ENCODE data around the gene FOXF1. TPM values are rescaled to one million over a fixed set of nuclear protein-coding genes. Genes with fewer than 3 reads are reported as not detected.

FOXF1 gene
- total RNA-seq, 1 experiment from 2014 or later: not detected

- TF ChIP-seq PRDM15 (CRISPR knock-in tag; IDR thresholded peaks at IDR 0.05) (no peak), SOX15 (CRISPR knock-in tag; IDR thresholded peaks at IDR 0.05) (no peak), GRHL2 (CRISPR knock-in tag; IDR thresholded peaks at IDR 0.05; ENCODE audit: insufficient replicate concordance, severe bottlenecking) (no peak), AR (CRISPR knock-in tag; IDR thresholded peaks at IDR 0.05) (no peak)
- TF ChIP-seq, protein P1, sequence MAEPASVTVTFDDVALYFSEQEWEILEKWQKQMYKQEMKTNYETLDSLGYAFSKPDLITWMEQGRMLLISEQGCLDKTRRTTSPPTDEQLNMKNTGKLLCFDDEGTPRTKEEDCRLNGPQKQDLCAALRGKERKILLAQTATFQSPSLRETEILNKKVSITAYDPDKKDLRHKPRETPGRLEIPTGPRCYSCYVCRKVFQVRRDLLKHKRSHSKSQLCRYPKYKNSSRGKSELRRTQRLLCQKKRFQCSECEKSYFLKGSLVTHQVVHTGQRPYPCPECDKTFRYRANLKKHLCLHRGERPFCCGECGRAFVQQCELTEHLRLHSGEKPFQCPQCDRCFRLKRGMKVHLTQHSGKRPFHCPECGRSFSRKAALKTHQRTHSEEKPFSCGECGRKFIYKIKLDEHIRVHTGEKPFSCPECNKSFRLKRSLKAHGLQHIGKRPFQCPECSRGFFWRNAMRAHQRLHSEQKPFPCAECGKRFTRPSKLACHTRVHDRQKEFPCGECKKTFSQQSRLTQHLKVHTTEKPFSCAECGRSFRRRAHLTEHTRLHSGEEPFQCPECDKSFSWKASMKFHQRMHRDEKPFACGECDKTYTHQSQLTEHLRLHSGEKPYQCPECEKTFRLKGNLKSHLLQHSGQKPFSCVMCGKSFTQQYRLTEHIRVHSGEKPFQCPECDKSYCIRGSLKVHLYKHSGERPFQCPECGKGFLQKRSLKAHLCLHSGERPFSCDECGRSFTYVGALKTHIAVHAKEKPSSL (CRISPR knock-in tag; conservative IDR thresholded peaks at IDR 0.05): no peak
- TF ChIP-seq, protein P2, sequence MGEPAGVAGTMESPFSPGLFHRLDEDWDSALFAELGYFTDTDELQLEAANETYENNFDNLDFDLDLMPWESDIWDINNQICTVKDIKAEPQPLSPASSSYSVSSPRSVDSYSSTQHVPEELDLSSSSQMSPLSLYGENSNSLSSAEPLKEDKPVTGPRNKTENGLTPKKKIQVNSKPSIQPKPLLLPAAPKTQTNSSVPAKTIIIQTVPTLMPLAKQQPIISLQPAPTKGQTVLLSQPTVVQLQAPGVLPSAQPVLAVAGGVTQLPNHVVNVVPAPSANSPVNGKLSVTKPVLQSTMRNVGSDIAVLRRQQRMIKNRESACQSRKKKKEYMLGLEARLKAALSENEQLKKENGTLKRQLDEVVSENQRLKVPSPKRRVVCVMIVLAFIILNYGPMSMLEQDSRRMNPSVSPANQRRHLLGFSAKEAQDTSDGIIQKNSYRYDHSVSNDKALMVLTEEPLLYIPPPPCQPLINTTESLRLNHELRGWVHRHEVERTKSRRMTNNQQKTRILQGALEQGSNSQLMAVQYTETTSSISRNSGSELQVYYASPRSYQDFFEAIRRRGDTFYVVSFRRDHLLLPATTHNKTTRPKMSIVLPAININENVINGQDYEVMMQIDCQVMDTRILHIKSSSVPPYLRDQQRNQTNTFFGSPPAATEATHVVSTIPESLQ (CRISPR knock-in tag; IDR thresholded peaks at IDR 0.05): no peak
Measured at GRCh38 chr16:86557587-86557986, 47.3 kb downstream of the FOXF1 start (continued).

GRCh38 chr16:86558355-86559193 is 48.2 kb downstream of the FOXF1 start:
- peaks cover 9% of the 10 kb centered on the region; the same call in 1 of the 2 replicates for H3K4me1 Mint-ChIP-seq
- no peak overlapping the region for H3K27ac Mint-ChIP-seq
- CTCF ChIA-PET: interaction anchor here (0.8 kb wide), 1 partner anchor 17 kb away, joined by 3 read pairs; no protein-coding TSS in a partner anchor
- ATAC-seq (no peak), DNase-seq (ENCODE audit: low spot score) (no peak)
- no peaks in the 10 kb centered on the region for H3K36me3 Mint-ChIP-seq
- H3K27me3 Mint-ChIP-seq (ENCODE audit: low read depth): peaks cover 20% of the 10 kb centered on the region
- no peaks in the 10 kb centered on the region for H3K9me3 Mint-ChIP-seq
- H3K4me3 Mint-ChIP-seq: no peak overlapping the region
- POLR2A ChIA-PET: no interaction called here
- TF ChIP-seq ZNF317 (CRISPR knock-in tag; IDR thresholded peaks at IDR 0.05; ENCODE audit: borderline replicate concordance, low read depth) (no peak), TP53 (CRISPR knock-in tag; IDR thresholded peaks at IDR 0.05) (no peak), ZNF671 (CRISPR knock-in tag; IDR thresholded peaks at IDR 0.05) (no peak), NR2C2 (CRISPR knock-in tag; IDR thresholded peaks at IDR 0.05) (no peak), ZNF512 (CRISPR knock-in tag; IDR thresholded peaks at IDR 0.05; ENCODE audit: borderline replicate concordance) (no peak), ZNF232 (CRISPR knock-in tag; IDR thresholded peaks at IDR 0.05) (no peak), CTCF (IDR thresholded peaks at IDR 0.05) (no peak)
- TF ChIP-seq, protein P3, sequence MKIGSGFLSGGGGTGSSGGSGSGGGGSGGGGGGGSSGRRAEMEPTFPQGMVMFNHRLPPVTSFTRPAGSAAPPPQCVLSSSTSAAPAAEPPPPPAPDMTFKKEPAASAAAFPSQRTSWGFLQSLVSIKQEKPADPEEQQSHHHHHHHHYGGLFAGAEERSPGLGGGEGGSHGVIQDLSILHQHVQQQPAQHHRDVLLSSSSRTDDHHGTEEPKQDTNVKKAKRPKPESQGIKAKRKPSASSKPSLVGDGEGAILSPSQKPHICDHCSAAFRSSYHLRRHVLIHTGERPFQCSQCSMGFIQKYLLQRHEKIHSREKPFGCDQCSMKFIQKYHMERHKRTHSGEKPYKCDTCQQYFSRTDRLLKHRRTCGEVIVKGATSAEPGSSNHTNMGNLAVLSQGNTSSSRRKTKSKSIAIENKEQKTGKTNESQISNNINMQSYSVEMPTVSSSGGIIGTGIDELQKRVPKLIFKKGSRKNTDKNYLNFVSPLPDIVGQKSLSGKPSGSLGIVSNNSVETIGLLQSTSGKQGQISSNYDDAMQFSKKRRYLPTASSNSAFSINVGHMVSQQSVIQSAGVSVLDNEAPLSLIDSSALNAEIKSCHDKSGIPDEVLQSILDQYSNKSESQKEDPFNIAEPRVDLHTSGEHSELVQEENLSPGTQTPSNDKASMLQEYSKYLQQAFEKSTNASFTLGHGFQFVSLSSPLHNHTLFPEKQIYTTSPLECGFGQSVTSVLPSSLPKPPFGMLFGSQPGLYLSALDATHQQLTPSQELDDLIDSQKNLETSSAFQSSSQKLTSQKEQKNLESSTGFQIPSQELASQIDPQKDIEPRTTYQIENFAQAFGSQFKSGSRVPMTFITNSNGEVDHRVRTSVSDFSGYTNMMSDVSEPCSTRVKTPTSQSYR (CRISPR knock-in tag; IDR thresholded peaks at IDR 0.05): no peak
- TF ChIP-seq, protein P4, sequence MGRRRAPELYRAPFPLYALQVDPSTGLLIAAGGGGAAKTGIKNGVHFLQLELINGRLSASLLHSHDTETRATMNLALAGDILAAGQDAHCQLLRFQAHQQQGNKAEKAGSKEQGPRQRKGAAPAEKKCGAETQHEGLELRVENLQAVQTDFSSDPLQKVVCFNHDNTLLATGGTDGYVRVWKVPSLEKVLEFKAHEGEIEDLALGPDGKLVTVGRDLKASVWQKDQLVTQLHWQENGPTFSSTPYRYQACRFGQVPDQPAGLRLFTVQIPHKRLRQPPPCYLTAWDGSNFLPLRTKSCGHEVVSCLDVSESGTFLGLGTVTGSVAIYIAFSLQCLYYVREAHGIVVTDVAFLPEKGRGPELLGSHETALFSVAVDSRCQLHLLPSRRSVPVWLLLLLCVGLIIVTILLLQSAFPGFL (CRISPR knock-in tag; IDR thresholded peaks at IDR 0.05; ENCODE audit: borderline replicate concordance): no peak

Data from WTC11 (cell line).